ENCODE measurements around the gene OR2V1.
"Not testable (repeated sequence)": the region's sequence is repeated elsewhere in the genome, so short reads cannot be mapped to it uniquely, and the experiment has no call there.

The OR2V1 gene, protein sequence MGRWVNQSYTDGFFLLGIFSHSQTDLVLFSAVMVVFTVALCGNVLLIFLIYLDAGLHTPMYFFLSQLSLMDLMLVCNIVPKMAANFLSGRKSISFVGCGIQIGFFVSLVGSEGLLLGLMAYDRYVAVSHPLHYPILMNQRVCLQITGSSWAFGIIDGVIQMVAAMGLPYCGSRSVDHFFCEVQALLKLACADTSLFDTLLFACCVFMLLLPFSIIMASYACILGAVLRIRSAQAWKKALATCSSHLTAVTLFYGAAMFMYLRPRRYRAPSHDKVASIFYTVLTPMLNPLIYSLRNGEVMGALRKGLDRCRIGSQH

DNA sequence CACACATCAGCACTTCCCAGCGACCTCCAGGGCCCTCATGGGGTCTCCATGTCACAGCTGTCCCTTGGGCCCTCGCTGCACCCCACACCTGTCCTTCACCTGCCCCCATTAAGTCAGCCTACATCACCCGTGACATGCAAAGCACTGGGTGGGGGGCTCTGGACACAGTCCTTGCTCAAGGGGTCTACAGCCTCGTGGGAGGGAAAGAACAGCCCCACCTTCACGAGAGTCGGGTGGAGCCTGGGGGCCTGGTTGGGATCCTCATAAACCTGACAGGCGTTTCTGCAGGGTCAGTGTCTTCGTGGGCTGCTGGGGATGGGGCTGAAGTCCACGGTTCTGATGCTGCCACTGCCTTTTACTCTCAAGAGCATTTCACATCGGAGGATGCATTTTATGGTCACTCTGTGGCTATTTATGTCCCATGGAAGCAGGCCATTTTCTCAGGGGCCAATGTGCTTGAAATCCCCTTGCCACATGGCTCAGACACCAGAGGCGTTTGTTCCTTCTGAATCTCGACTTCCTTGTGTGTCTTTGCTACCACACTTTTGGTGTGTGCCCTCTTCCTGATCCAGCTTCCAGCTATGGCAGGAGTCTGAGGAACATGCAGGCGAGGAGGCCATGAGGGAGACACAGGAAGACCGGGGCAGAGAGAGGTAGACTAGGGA is at the start of gene OR2V1:
Gene OR2V1 (minus strand): TSS at position 338 of the 665 bp plus-strand sequence. CDS start 5,865 bp downstream, outside the sequence.
- DNase-seq: no peak

DNA sequence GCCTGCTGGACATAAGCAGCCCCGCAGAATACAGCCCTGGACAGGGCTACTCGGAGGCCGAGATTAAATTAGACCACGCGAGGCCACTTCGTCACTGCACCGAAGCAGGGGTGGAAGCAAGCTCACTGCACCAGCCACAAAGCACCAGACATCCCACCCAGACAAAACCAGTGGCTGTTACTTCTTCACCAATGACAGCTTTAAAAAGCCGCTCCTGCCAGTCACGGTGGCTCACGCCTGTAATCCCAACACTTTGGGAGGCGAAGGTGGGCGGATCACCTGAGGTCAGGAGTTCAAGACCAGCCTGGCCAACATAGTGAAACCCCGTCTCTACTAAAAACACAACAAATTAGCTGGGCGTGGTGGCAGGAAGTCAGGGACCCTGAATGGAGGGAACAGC is 46.6 kb upstream of the OR2V1 start:
- DNase-seq: not testable (repeated sequence)

DNA sequence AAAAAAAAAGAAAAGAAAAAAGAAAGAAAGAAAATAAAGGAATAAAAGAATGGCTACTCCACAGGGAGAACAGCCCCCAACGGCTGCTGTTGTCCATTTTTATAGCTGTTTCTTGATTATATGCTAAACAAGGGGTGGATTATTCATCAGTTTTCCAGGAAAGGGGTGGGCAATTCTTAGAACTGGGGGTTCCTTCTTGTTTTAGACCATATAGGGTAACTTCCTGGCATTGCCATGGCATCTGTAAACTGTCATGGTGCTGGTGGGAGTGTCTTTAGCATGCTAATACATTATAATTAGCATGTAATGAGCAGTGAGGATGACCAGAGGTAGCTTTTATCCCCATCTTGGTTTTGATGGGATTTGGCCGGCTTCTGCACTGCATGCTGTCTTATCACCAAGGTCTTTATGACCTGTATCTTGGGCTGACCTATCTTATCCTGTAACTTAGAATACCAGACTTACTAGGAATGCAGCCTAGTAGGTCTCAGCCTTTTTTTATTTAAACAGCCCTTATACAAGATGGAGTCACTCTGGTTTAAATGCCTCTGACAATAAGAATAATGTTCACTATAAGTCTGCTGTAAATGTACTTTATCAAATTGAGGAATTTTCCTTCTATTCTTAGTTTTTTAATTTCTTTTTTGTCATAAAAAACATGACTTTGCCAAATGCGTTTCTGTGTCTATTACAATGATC is 45.4 kb upstream of the OR2V1 start:
- DNase-seq: no peak

DNA sequence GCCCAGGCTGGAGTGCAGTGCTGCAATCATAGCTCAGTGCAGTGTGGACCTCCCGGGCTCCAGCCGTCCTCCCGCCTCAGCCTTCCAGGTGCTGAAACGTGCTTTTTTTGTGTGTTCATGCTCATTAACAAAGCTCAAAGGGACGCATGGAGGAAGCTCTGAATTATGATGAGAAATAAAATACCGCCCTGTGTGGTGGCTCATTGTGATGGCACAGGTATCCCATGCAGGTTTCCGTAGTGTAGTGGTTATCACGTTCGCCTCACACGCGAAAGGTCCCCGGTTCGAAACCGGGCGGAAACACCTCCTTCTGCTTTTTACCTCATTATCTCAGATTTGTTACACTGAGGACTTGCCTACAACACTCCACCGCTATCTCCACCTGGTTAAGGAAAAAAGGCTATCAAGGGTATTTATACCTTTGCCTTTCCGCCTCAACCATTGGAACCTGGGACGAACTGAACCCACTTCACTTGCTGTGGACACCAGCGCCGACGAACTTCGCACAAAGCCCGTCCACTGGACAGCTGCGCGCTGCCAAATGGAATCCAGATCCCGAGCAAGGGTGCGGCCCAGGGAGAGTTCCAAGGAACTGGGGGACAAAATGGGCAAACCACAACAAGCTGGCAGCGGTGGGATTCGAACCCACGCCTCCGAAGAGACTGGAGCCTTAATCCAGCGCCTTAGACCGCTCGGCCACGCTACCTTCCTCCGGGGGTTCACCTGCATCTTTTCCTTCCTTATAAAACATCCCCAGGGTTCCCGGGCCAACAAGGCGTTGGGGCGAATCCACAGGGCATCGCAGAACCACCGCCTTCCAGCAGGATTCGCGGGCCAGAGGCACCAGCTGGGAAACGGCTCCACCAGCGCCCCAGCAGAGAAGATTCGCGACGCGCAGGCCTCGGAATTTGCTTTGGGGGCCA is 42.7 kb upstream of the OR2V1 start:
- no peak for DNase-seq

DNA sequence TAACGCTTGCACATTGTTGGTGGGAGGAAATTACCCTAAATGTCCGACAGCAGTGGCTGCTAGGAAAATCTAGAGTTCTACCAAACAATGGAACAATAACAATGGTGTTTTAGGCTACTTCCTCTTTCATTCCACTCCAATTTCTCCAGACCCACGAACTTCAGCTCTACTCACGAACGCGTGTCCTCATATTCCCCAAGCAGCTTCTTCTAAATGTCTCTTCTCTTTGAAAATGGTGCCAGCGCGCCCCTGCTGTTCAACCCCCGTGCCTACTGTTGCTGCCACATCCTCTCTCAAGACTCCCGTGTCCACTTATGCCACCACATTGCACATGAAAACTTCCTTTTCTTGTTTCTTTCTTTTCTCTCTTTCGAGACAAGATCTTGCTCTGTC is 42.1 kb upstream of the OR2V1 start:
- DNase-seq: no peak

DNA sequence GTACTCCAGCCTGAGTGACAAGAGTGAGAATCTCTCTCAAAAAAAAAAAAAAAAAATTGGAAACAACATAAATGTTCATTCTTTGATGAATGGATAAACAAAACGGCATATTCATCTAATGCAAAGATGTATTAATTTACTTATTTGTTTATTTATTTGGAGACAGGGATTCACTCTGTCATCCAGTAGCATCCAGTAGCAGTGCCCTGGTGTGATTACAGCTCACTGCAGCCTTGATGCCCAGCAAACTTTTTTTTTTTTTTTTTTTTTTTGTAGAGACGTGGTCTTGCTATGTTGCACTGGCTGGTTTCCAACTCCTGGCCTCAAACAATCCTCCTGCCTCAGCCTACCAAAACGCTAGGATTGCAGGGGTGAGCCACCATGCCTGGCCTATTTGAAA is 40.8 kb upstream of the OR2V1 start:
- DNase-seq: no peak

DNA sequence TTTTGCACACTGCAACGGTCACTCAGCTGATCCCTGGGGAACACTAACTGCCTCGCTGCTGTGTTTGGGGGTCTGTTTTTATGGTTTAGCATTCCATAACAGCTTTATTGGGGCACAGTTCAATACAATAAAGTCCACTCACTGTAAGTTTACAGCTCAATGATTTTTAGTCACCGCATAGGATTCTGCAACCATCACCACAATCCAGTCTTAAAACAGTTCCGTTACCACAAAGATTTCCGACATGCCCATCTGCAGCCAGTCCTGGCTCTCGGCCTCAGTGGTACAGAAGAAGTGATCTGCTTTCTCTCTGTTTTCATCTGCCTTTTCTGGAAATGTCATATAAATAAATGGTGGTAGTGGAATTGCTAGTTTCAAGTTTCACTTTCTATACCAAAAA is 40.0 kb upstream of the OR2V1 start:
- no peak for DNase-seq

DNA sequence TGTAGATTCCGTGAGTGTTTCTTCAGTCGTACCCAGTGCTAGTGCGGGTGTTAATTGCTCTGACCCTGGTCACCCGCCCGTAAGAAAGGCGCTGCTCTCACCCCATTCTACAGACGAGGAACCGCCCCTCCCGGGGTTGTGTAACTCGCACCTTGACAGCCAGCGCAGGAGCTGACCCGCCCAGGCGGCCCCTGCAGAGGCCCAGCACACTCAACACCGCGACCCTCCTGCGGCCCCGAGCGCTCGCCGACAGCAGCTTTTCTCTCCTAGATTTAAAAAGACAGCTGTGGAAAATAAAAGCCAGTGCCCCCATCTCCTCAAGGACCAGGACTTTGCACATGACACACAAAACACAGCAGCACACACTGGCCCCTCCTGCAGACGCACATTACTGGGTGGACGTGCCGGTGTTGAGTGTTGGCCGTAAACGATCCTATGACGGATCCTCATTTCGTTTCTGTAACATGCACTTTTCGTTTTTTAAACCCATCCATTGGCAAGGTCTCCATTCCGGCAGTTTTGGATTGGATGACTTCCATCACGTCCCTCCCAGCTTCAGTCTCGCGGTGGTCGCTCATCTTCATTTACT is 39.4 kb upstream of the OR2V1 start:
- DNase-seq: no peak

DNA sequence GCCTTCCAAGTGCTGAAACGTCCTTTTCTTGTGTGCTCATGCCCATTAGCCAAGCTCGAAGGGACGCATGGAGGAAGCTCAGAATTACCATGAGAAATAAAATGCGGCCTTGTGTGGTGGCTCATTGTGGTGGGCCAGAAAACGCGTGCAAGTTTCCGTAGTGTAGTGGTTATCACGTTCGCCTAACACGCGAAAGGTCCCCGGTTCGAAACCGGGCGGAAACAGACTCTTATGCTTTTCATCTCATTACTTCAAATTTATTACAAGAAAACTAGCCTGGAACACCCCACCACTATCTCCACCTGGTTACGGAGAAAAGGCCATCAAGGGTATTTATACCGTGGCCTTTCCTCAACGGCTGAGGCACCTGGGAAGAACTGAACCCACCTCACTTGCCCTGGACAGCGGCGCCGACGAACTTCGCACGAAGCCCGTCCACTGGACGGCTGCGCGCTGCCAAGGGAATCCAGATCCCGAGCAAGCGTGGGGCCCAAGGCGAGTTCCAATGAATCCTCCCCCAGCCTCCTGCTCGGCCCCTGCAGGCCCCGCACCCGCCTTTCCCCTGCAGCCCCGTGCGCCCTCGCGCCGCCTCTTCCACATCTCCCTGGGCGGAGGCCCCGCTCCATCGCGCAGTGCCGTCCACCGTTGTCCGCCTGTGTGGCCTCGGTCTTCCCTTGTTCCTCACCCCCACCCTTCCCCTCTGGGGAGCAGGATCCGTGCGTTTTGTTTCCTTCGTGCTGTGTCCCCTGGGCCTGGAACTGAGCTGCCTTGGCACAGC is 38.7 kb upstream of the OR2V1 start:
- DNase-seq: not testable (repeated sequence)

DNA sequence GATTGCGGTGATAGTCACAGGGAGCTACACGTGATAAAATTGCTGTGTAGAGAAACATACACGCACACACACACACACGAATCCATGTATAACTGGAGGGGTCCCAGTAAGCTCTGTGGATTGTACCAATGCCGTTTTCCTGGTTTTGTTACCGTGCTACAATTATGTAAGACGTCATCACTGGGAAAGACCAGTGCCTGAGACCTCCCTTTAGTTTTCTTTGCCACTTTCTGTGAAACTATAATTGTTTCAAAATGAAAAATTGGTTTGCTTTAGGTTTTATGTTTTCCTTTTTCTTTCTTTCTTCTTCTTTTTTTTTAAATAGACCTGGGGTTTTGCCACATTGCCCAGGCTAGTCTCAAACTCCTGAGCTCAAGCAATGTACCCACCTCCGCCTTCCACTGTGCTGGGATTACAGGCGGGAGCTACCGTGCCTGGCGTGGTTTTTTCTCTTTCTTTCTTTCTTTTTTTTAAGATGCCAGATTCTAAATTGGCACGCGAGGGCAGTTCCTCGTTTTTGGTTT is 37.7 kb upstream of the OR2V1 start:
- DNase-seq: no peak

DNA sequence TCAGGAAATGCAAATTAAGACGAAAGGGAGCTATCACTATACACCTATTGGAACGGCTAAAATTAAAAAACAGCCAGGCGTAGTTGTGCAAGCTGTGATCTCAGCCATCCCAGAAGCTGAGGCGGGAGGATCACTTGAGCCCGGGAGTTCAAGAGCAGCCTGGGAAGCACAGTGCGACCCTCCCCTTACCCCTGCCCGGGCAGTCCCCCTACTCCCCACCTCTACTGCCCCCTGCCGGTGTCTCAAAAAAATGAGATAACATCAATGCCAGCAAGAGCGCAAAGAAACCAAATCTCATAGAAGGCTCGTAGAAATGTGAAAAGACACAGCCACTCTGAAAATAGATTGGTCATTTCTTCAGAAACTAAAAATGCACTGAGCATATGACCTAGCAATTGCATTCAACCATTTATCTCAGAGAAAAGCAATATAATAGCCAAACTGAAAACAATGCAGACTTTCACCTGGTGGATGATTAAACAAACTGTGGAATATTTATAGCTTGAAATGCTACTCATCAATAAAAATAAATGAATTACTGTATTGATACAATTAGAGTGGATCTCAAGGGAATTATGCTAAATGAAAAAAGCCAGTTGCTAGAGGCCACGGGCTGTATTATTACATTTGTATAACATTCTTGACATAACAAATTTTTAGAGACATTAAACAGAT is 37.0 kb upstream of the OR2V1 start:
- DNase-seq: no peak

DNA sequence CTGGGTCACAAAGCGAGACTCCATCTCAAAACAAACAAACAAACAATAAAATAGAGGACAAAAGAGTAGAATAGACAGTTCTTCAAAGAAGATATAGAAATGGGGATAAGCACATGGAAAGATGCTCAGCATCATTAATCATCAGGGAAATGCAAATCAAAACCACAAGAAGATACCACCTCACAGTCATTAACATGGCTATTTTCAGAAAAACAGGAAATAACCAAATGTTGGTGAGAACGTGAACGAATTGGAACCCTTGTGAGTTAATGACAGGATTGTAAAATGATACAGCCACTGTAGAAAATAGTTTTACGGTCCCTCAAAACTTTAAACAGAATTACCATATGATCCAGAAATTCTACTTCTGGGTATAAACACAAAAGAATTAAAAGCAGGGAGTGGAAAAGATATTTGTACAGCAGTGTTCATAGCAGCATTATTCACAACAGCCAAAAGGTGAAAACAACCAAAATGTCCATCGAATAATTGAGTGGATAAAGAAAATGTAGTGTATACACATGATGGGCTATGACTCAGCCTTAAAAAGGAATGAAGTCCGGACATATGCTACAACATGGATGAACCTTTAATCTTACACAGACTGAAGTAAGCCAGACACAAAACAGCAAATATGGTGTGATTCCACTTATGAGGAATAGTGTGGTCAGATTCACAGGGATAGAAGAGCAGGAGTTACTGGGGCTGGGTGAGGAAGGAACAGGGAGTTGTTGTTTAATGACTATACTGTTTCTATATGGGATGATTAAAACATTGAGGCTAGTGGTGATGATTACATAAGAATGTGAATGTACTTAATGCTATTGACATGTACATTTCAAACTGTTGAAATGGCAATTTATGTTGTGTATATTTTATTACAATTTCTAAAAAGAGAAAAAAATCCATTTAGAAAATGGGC is 36.1 kb upstream of the OR2V1 start:
- DNase-seq: no peak

DNA sequence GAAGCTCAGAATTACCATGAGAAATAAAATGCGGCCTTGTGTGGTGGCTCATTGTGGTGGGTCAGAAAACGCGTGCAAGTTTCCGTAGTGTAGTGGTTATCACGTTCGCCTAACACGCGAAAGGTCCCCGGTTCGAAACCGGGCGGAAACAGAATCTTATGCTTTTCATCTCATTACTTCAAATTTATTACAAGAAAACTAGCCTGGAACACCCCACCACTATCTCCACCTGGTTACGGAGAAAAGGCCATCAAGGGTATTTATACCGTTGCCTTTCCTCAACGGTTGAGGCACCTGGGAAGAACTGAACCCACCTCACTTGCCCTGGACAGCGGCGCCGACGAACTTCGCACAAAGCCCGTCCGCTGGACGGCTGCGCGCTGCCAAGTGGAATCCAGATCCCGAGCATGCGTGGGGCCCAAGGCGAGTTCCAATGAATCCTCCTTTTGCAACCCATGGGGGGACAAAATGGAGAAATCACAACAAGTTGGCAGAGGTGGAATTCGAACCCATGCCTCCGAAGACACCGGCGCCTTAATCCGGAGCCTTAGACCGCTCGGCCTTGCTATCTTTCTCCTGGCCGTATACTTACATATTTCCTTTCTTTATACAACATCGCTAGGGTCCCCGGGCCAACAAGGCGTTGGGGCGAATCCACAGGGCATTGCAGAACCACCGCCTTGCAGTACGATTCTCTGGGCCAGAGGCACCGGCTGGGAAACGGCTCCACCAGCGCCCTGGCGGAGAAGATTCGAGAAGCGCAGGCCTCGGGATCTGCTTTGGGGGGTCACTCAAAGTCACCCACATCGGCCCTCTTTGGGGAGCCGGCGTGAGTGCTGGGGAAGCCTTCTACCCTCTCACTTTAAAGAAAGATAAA is 33.3 kb upstream of the OR2V1 start:
- no peak for DNase-seq

DNA sequence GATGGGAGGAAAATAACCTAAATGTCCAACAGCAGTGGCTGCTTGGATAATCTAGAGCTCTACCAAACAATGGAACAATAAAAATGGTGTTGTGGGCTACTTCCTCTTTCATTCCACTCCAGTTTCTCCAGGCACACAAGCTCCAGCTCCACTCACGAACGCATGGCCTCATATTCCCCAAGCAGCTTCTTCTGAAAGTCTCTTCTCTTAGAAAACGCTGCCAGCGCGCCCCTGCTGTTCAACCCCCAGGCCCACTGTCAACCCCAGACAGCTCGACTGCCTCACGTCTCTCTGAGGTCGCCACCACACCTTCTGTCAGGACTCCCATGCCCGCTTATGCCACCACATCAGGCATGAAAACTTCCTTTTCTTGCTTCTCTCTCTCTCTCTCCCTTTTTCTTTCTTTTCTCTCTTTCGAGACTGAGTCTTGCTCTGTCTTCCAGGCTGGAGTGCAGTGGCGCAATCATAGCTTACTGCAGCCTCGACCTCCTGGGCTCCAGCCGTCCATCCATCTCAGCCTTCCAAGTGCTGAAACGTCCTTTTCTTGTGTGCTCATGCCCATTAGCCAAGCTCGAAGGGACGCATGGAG is 32.6 kb upstream of the OR2V1 start:
- no peak for DNase-seq

DNA sequence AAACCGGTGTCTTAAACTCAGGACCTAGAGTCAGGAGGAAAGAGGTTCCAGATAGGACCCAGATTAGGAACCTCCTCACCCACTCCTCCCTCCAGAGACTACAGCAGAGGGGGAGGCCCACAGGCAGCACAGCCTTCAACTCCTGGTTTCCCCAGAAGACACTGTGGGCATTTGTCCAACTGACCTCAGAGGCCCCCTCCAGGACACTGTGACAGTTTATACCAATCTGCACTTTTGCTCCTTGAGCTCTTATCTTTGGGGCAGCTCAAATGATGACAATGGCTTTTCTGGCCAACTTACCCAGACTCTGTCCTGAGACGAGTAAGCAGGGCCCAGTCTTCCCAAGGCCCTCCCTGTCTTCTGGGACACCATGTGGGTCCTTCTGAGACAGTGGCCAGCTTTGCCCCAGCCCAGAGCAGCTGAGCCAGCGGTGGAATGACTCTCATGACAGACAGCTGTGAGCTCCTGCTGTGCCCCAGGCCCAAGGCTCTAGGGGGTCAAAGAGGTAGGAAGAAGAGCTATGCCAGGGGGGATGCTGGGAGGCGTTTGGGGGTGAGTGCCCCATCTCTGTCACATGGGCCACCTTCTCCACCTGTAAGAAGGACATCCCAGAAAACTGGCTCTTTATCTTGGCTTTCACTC is 30.7 kb upstream of the OR2V1 start:
- DNase-seq: no peak

DNA sequence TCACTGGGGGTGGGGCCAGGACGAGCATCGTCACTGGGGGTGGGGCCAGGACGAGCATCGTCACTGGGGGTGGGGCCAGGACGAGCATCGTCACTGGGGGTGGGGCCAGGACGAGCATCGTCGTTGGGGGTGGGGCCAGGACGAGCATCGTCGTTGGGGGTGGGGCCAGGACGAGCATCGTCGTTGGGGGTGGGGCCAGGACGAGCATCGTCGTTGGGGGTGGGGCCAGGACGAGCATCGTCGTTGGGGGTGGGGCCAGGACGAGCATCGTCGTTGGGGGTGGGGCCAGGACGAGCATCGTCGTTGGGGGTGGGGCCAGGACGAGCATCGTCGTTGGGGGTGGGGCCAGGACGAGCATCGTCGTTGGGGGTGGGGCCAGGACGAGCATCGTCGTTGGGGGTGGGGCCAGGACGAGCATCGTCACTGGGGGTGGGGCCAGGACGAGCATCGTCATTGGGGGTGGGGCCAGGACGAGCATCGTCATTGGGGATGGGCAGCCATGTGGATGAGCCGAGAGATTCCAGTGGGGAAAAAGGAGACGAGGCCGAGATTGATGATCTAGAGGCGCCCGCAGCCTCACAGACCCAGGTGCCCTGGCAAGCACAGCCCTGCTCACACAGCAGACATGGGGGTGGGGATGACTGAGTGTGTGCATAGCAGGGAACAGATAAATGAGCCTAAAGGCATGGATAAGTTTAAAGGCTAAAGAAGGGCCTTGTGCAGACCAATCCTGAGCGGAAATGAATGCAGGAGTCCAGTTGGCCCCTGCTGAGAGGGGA is 30.0 kb upstream of the OR2V1 start:
- not testable (repeated sequence) for DNase-seq

Measured in NCI-H2107 (cell line).